ENCODE results near the gene NAB1.

The NAB1 gene

GRCh38 chr2:190717764-190718651 is 69.1 kb downstream of the NAB1 start:
- peak; percentile 19 for DNase-seq

- DNase-seq: peak; percentile 75
Measured at GRCh38 chr2:190718652-190719526, 70.0 kb downstream of the NAB1 start.

- no peak for DNase-seq
Measured at GRCh38 chr2:190720276-190720675, 71.4 kb downstream of the NAB1 start.

- DNase-seq: no peak
Measured at GRCh38 chr2:190720691-190721090, 71.8 kb downstream of the NAB1 start.

GRCh38 chr2:190722061-190722759 is 73.3 kb downstream of the NAB1 start:
- peak; percentile 29 for DNase-seq

GRCh38 chr2:190722835-190723234 is 74.0 kb downstream of the NAB1 start:
- no peak for DNase-seq

- no peak for DNase-seq
Measured at GRCh38 chr2:190723397-190724090, 74.7 kb downstream of the NAB1 start.

- DNase-seq: no peak
Measured at GRCh38 chr2:190726255-190726654, 77.4 kb downstream of the NAB1 start.

- DNase-seq: no peak
Measured at GRCh38 chr2:190736355-190736754, 87.5 kb downstream of the NAB1 start.

GRCh38 chr2:190740449-190740848 is 91.6 kb downstream of the NAB1 start:
- no peak for DNase-seq

Measured in activated naive CD4-positive, alpha-beta T cell treated with Interleukin-2 at 50 U/mL for 16 hours (primary cell).